Measurements from ENCODE around the gene TAS1R2.

TAS1R2 gene

GRCh38 chr1:18796950-18797349, 62.5 kb downstream of the TAS1R2 start:
- no peak for DNase-seq

- no peak for DNase-seq
Observed at GRCh38 chr1:18795002-18795689, 64.3 kb downstream of the TAS1R2 start.

- DNase-seq, result no peak
Observed at GRCh38 chr1:18794561-18794960, 64.9 kb downstream of the TAS1R2 start.

DNA sequence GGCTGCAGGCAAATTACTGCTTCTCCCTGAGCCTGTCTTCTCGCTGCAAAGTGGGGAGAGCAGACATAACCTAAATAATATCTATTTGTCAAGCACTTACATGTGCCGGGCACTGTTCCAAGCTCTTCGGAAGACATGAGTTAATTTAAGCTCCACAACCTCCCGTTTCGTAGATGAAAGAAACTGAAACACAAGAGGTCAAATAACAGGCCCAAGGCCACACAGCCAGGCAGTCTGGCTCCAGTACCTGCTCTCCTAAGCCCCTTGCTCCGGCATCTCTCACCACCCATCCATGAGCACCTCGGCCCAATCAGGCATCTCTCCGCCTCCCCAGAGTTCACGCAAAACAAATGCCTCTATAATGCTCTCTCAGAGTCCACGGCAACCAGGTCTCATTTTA, 65.4 kb downstream of the TAS1R2 start:
- peak; percentile 39 for DNase-seq

GRCh38 chr1:18793164-18793563, 66.3 kb downstream of the TAS1R2 start:
- no peak for DNase-seq

GRCh38 chr1:18792747-18793146, 66.7 kb downstream of the TAS1R2 start:
- DNase-seq, result no peak

All from NCI-H1436 (cell line).